ENCODE measurements around the gene SNX9.

Gene SNX9

DNA sequence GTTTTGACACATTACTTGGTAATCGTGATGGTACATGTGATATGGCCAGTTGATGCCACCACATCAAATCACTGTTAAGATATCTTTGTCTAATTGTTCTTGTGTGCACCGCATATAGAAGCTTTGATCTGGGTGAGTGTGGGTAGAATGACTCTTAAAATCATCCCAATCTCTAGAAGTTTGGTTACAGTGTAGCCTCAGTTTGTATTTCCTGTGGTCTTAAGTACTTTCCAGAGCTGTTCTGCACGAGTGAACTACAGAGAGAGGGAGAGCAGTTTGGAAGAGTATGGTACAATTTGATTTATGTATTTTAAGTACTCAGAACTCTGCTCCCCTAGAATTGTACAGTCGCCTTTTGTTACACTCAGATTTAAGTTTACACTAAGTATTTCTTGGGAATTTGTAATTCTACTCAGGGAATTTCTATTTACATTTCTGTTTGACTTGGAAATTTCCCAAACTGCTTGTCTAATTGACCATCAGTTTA lies 37.5 kb downstream of the SNX9 start:
- FAIRE-seq = no peak

DNA sequence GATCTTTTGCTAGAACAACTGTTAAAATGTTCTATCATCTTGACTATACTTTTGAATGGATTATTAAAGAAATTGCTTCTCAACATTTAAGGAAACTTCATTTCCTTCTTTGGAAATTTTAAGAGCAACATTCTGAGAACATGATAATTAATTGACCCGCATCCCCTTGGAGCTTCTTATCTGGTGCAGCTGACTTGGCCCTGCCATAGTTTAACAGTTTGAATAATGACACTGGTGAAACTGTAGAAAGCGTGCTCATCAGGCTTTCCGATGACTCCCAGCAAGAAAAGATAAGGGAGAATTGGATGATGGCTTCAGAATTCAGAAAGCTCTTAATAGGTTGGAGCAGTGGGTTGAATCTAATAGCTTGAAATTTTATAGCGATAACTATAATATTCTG lies 38.1 kb downstream of the SNX9 start:
- FAIRE-seq = no peak

DNA sequence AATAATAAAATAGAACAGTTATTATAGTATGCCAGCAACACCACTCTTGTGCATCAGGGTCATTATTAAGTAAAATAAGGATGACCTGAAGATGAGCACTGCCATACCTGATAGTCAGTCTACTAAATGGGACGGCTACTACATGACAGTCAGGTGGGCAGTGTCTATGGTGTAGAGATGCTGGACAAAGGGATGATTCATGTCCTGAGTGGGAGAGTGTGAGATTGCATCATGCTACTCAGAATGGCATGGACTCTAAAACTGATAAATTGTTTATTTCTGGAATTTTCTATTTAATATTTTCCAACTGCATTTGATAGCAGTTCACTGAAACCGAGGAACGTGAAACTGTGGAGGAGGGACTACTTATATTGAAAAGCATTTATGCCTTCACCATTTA lies 38.8 kb downstream of the SNX9 start:
- no peak for FAIRE-seq

DNA sequence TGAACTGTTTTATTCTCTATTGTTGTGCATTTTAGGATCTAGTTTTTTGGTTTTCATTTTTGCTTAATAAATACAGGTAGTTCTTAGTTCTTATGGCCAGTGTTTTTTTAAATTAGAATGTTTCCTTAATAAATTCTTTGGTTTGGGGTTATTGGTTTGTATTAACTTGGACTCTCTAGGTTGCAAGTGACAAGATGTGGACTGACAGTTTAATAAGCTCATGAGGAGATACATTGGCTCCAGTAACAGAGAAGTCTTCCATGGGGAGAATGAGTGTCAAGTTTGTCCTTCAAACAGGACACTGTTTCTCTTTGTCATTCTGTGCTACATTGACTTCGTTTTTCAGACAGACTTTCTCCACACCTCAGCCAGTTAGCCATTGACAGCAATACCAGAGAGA lies 39.7 kb downstream of the SNX9 start:
- FAIRE-seq = no peak

DNA sequence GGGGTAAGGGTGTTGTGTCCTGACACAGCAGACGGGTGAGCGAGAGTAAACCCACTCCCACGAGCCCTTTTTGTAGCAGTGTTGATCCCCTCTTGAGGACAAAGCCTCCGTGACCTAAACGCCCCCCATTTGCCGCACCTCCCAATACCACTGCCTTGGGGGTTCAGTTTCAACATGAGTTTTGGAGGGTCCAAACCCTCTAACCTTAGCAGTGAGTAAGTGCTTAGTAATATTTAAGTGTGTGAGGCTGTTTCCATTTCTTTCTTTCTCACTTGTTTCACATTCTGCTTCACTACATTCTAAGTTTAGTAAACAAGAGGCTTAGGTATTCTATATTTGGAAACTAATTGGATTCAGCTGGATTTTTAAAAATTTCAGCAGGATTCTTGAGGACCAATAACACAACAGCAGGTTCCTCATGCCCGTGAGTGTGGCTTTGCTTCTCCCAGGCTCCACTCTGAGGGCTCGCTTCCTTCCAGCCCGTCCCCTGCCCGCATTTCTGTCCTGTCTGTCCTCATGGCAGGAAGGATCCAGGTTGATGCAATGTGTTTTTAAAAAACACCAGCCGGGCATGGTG lies 41.2 kb downstream of the SNX9 start:
- no peak for FAIRE-seq

DNA sequence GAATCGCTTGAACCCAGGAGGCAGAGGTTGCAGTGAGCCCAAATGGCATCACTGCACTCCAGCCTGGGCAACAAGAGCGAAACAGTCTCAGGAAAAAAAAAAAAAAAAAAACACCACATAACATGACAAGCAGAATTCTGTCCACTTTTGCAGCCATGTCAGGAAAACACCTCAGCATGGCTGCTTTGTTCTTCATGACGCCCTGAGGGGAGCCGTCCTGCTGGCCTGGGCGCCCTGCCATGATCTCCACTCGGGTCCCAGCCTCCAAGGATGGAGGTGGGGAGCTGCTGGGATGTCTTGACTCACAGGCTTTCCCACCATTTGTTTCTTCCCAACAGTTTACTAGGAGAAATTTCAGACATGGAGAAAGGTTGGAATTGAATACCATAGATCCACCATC lies 42.2 kb downstream of the SNX9 start:
- no peak for FAIRE-seq

DNA sequence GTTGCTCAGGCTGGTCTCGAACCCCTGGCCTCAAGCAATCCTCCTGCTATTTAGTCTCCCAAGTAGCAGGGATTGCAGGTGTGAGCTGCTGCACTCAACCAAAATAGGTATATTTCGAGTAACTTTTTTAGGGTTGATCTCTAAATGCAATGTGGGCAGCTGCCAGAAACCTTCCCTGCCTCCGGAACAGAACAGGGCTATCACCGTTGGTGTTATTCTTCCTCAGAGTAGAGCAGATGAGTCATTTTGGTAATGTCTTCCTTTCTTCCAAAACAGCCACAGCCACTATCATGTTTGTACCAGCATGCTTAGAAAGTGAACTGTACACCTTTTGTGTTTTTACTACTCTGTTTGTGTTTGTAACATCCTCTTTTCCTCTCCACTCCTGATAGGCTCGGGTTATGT lies 44.1 kb downstream of the SNX9 start:
- no peak for FAIRE-seq

DNA sequence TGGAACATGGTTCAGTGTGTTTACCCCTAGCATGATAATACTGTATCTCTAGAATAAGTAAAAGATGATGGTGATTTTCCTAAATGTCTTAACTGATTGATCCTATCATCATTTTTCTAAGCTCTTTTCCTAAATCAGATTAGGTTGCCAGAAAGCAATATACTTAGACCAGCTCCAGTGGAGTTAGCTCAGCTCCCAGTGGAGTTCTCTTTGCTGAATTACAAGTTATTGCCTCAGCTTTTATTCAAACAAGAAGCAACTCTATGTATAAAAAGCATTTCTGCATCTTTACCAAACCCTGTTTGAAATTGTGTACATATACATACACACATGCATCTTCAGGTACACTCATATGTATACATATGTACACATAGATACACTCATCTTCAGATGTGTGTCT lies 44.9 kb downstream of the SNX9 start:
- FAIRE-seq = no peak

DNA sequence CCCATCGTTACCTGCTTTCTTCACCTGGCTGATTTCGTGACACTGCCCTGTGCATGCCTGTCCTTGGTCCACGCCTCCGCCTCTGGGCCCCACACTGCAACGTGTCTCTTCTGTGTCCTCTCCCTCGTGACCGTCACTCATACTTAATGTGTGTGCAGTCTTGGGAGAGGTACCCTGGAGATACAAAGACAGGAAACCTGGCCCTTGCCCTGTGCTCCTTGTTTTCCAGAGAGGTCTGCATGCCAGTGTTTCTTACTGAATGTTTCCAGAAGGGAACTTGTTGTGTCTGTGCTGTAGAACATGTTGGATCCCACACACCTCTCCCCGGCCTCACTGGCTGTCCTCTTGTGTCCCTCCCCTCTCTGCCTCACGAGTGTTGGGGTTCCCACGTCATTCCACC lies 45.8 kb downstream of the SNX9 start:
- FAIRE-seq = no peak

DNA sequence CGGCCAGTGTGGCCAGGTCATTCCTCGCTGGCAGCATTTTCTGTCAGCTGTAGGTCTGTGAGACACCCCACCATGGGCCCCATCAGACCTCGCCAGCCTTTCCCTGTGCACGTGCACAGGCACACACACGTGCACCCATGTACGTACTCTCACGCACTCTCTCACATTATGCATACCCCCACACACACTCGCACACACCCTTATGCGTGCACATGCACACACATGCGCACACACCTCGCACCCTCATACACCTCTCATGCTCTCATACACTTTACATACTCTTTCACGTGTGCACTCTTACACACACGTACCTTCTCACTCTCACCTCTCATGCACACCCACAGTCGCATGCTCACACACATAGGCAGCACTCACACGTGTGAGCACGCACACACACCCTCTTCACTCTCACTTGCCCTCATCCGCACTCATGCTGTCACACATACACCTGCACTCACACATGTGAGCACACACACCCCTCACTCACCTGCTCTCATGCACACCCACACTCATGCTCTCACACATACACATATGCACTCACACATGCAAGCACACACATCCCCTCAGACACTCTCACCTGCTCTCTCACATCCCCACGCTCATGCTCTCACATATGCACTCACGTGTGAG lies 46.7 kb downstream of the SNX9 start:
- no peak for FAIRE-seq

DNA sequence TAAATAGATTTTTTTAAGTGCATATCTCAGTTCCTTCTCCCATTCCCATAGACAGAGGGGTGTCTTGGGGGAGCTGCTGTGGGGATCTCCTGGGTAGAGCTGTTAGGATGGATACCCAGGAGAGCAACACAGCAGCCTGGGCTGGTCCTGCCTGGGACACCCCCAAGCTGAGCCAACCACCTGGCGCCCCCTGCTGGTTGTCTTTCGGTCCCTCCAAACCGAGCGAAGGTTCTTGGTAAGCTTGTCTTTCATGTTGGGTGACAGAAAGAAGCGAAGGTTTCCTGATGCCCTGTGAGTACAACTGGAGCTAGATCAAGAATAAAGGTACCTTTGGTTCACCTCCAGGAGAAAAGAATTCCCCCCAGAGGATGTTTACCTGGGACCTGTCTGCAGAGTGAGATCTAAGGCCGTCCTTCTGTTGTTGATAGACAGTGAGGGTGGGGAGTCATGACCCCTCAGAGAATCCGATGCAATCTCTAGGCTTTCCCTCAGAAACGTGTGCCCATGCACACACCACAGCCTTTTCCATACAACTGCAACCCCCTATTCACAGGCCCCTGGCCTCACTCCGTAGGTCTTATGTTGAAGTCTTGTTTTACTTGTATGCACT lies 50.8 kb downstream of the SNX9 start:
- no peak for FAIRE-seq

DNA sequence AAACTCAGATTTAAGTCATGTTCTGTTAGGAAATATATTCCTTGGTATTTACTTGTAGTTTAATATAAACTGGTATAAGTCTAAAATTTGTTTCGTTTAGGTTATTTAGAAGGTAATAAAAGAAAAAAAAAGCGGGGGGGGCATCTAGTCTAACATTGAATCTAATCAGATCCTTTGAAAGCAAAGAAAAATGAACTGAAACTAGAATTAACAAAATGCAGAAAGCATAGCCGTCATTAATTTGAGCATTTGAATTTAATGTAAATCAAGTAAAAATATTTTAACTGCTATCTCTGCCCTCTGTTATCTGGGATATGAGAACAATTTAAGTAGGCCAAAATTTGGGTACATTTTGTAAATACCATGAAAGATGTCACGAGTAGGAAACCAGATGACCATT lies 54.1 kb downstream of the SNX9 start:
- FAIRE-seq = no peak

DNA sequence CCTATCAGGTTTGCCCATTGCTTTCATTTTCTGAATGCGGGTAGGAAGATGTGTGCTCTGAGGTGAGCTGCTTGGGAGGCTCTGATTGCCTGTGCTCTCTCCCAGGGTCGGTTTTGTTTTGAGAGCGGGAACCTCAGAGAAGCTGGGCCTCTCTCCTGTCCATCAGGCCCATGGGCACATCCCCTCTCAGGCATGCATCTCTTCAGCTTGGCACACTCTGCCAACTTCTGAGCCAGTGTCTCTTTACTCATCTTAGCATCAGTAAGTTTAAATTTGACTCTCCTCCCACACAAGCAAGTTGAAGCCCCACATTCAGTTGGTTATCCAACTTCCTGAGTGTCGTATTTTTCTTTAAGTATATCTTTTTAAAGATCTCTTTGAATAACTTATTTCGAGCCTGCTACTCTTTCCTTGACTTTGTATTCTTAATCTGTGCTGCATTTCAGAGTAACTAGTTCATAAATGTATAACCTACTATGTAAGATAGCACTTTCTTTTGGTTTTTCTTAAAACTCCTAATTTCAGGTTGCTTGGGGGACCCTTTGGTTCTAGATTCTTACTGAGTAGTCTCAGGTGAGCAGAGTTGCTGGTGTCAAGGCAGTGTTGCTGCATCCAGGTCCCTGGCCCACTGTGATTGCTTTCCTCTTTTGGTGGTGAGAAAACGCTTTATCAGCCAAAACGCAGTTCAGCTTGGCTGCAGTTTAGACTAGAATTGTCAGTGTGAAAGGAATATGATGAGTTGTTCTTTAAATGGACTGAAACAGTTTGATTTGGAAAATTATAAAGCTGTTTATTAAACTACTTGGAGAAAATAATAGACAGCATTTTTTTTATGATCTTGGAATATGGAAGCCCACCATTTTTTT lies 54.8 kb downstream of the SNX9 start:
- no peak for FAIRE-seq

DNA sequence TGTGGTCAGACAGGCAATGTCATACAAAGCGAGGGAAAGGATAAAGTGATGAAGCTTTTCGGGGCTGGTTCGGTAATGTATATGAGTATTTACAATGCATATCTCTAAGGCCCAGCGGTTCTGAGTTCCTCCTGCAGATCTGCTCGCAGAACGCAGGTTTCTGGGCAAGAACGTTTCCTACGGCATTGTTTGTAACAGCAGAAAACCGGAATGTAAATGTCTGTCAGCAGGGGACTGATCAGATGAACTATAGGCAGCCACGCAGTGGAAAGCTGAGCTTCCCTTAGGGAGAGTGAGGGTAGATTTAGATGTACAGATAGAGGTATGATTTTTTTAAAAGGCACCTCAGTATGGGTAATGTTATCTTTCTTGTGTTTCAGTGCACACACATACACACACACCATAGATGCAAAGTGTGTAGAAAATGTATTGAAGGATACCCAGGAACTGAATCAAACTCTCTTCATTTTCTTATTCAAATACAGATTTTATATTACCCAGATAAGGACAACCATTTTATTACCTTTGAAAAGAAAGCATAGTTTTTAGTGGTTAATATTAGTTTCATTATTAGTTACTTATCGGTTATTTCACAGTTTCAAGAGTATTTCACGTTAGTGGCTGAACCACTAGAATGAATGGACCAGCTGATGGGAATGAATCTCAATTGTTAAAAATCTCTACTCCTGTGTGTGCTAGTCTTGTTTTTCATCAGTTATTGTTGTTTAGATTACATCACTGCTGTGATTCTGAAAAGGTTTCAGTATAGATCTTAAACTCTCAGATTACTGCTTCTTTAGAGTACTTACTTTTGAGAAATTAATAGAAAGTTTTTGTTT lies 56.2 kb downstream of the SNX9 start:
- no peak for FAIRE-seq

DNA sequence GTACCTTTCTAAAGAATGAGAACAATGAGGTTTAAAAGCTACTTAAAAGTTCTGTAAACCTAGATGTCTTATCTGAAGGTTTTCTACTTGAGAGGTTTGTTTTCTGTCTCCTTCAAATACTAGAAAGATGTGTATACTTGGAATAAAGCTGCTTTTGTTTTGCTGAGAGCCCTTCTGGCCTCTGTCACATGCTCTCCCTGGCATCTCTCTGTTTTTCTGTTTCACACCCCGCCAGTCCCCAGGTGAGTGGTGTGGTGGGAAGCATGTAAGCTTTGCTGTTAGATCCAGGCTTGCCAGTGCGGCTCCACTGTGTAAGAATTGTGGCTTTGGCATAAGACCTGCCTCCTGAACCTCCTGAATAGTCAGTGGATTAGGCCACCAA lies 56.8 kb downstream of the SNX9 start:
- no peak for FAIRE-seq

DNA sequence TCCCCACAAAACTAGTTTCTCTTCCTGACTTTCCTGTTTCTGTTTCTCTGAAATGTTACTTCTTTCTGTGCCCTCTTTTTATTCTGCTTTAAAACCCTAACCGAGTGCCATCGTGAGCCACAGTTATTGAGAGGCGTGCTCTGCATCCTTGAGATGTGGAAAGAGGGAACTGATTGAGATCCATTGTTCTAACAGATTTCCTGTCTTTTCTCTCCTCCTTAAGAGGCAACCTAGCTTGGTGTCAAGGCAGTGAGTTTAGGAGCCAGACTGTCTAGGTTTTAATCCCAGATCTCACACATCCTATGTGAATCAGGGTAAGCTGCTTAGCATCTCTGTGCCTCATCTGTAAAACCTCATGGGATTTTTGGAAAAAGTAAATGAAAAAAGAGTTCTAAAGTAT lies 57.5 kb downstream of the SNX9 start:
- FAIRE-seq = no peak

DNA sequence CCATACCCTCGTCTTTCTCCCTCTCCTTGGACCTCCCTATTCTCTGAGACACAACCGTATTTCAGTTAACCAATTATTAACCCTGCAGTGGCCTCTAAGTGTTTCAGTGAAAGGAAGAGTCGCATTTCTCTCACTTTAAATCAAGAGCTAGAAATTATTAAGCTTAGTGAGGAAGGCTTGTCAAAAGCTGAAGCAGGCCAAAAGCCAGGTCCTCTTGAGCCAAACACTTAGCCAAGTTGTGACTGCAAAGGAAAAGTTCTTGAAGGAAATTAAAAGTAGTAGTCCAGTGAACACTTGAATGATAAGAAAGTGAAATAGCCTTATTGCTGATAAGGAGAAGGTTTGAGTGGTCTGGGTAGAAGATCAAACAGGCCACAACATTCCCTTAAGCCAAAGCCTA lies 58.3 kb downstream of the SNX9 start:
- no peak for FAIRE-seq

DNA sequence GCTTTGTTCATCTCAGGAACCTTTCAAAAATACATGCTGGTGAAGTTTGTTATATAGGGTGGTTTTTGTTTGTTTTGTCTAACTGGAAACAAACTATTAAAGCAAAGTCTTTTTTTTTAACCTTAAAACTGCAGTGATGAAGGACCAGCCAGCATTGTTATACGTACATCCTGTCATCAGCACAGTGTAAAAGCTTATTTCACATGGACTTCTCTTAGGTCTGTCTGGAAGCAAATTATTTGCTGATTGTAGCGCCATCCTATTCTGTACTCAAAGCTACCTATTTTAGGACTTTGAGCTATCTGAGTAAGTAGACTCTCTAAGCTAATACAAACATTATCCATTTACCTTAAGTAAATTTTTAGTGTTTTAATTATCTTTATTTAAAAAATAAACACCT lies 61.7 kb downstream of the SNX9 start:
- FAIRE-seq = no peak

DNA sequence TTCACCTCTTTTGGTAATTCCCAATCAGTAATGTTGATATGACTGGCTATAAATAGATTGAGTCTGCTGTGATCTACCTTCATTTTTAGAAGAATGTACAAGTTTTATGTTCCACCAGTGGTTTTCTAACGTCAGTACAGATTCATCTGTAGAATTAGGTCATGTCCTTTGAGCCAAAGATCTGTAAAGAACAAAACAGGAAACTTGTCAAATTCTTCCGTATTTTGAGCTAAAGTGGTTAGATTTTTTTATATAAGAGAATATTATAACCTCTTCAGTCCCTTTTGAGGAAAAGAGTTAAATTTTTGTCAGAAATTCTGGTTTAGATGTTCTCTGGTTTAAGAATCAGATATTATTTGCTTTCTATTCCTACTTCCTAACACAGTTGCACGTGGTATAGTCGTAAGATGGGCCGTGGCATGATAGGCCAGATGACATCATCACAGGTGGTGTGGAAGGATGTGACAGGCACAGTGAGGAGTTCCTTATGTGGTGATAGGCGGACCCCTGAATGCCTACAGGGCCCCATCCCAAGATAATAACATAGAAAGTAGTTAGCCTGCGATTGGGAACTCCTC lies 62.3 kb downstream of the SNX9 start:
- no peak for FAIRE-seq

DNA sequence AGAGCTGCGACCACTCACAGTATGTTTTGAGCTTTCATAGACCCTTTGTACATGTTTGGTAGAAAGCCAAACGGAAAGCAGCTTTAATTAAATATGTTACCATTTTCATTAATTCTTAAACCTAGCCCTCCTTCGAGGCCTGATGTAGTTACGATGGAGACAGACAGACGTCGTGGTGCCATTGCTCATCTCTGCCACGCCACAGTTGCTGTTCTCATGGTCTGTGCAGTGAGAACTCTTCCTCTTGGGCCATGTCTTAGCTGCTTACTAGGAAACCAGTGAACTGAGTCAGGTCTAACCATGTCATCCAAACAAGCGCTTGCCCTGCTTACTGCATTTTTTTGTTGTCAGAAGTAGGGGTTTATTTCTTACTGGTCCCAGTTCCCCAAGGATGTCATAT lies 62.8 kb downstream of the SNX9 start:
- no peak for FAIRE-seq

DNA sequence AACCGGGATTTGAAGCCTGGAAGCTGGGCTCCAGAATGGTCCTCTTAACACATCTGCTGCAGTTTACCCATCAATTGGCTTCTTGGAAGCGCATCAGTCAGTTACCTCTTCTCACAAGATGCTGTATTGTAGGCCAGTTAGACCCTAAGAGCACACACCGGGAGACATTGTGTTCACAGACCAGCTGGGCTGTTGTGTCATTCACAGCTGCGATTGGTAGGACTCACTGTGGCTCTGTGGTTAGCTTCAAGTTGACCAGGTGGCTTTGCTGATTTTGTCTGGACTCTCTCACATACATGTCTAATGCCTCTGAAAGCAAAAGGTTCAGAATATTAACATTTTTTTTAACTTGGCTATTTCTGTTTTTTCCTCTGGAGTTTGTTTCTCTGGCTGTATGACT lies 64.8 kb downstream of the SNX9 start:
- FAIRE-seq = no peak

DNA sequence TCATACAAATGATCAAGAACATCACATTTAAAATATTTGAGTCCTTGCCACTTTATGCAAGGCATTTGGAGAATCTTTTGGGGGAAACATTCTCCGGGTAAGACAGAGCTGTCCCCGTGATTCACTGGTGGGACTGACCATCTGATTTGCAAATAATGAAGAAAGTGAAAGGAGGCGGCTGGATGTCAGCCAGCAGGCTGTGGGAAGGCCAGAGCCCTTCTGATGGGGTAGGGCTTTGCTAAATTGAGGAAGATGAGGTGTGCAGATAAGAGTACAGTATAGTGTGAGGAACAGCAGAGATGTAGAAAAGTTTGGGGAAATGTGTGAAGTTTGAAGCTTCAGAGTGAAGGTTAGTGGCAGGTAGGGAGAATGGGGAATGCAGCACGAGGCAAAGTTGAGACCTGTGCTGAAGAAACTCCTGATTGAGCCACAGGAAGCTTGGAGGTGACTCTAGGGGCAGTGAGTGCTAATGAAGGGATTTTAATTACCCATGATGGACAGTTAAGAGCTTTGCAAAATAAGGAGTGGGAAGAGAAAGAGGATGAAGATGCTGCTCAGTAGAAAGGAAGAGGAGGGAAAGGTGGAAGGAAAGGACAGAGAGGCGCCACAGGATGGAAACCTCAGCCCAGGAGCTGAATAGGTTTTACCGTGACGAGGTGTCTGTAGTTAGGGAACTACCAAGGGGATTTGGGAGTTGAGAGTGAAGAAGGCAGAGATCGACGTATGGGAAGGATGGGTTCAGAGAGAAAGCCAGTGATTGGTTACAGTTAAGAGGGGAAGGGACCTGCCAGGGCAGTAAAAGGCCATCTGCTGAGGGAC lies 68.7 kb downstream of the SNX9 start:
- no peak for FAIRE-seq
